Calu3 (cell line): ENCODE data around the gene PSMB3. TPM values are rescaled to one million over a fixed set of nuclear protein-coding genes. Genes with fewer than 3 reads are reported as not detected.

Experiments
- BruUV-seq: library from RNA; stranded (reverse); fragments of 400-500 nt; replicated peaks from 2 replicates; lab custom pipeline; 2021; lab: Mats Ljungman, UMichigan
- CTCF ChIA-PET: fragments of 300-600 bp; sonication (Branson Sonifier 250); formaldehyde crosslinking; loops from one replicate; lab custom pipeline; 2022; ENCODE audit warnings: antibody characterized with exemption; lab: Charles Lee
- DNase-seq: peaks from one replicate; pipeline ENCODE4 v3.0.0; 2022
- H3K27ac Mint-ChIP-seq: one replicate; pipeline ENCODE4 v1.8.0; 2022; ENCODE audit warnings: mixed read lengths; ENCODE audit not compliant: unreplicated experiment
- H3K27me3 Mint-ChIP-seq: one replicate; pipeline ENCODE4 v1.8.0; 2022; ENCODE audit warnings: mixed read lengths; ENCODE audit not compliant: unreplicated experiment
- H3K36me3 Mint-ChIP-seq: one replicate; pipeline ENCODE4 v1.8.0; 2022; ENCODE audit warnings: mild to moderate bottlenecking, moderate library complexity, mixed read lengths; ENCODE audit not compliant: insufficient read depth, unreplicated experiment
- H3K4me1 Mint-ChIP-seq: one replicate; pipeline ENCODE4 v1.8.0; 2022; ENCODE audit warnings: mild to moderate bottlenecking, low read depth, mixed read lengths; ENCODE audit not compliant: unreplicated experiment
- H3K4me3 Mint-ChIP-seq: one replicate; pipeline ENCODE4 v1.8.0; 2022; ENCODE audit warnings: mild to moderate bottlenecking, low read depth, moderate library complexity, mixed read lengths; ENCODE audit not compliant: unreplicated experiment
- H3K9me3 Mint-ChIP-seq: one replicate; pipeline ENCODE4 v1.8.0; 2022; ENCODE audit warnings: low read depth, mixed read lengths; ENCODE audit not compliant: unreplicated experiment
- CTCF ChIP-seq: fragments of 200-600 bp; IDR thresholded peaks from one replicate; pipeline ENCODE4 v1.8.0; 2022; ENCODE audit warnings: antibody characterized with exemption; ENCODE audit not compliant: unreplicated experiment
- intact Hi-C: fragments of 100-400 bp; cut with micrococcal nuclease; formaldehyde crosslinking; loops from one replicate; pipeline ENCODE4 v1.10.0; 2022; ENCODE audit not compliant: unreplicated experiment
- total RNA-seq: library from RNA; stranded (reverse); gene quantifications from 2 replicates; pipeline ENCODE4 v1.2.3, GENCODE V29; 2022

PSMB3 gene
- total RNA-seq, 1 experiment from 2014 or later = 935 TPM

- no peaks in the 10 kb centered on the region for H3K27me3 Mint-ChIP-seq
- peaks cover 90% of the 10 kb centered on the region for H3K36me3 Mint-ChIP-seq
- peaks cover 40% of the 10 kb centered on the region for H3K4me1 Mint-ChIP-seq
- no peak overlapping the region for H3K27ac Mint-ChIP-seq
- CTCF ChIA-PET = interaction anchor here (0.7 to 2.8 kb wide), 3 partner anchors 27 to 42 kb away, joined by 3 to 9 read pairs (median 4); no protein-coding TSS in a partner anchor
- BruUV-seq = no TSS peak
- TF ChIP-seq CTCF = no peak
- peak overlapping the region; percentile 85 for H3K4me3 Mint-ChIP-seq
- intact Hi-C loops = no loop called here
- H3K9me3 Mint-ChIP-seq = no peaks in the 10 kb centered on the region
- no peak for DNase-seq
These were observed 44.7 kb upstream of the PSMB3 start for GRCh38 chr17:38707678-38708351.

- Mint-ChIP-seq H3K27ac (no peak overlapping the region), H3K36me3 (peaks cover 84% of the 10 kb centered on the region), H3K4me1 (peaks cover 37% of the 10 kb centered on the region), H3K27me3 (no peaks in the 10 kb centered on the region), H3K4me3 (no peak overlapping the region), H3K9me3 (no peaks in the 10 kb centered on the region)
- no TSS peak for BruUV-seq
- CTCF ChIA-PET = interaction anchor here (0.5 to 1.2 kb wide), 2 partner anchors 9 to 184 kb away, joined by 3 read pairs; no protein-coding TSS in a partner anchor
- intact Hi-C loops = no loop called here
- no peak for DNase-seq
- TF ChIP-seq CTCF = no peak
These were observed 43.3 kb upstream of the PSMB3 start for GRCh38 chr17:38709104-38709820.

GRCh38 chr17:38709864-38710603 lies 42.5 kb upstream of the PSMB3 start:
- Mint-ChIP-seq H3K4me1 (peaks cover 32% of the 10 kb centered on the region), H3K36me3 (peaks cover 84% of the 10 kb centered on the region), H3K9me3 (no peaks in the 10 kb centered on the region), H3K27me3 (no peaks in the 10 kb centered on the region), H3K27ac (no peak overlapping the region), H3K4me3 (no peak overlapping the region)
- DNase-seq = no peak
- no peak for TF ChIP-seq CTCF
- BruUV-seq = no TSS peak
- intact Hi-C loops = no loop called here
- CTCF ChIA-PET = interaction anchor here (0.5 to 1.2 kb wide), 2 partner anchors 9 to 185 kb away, joined by 3 read pairs; no protein-coding TSS in a partner anchor

- Mint-ChIP-seq H3K36me3 (peaks cover 83% of the 10 kb centered on the region), H3K27me3 (no peaks in the 10 kb centered on the region), H3K27ac (no peak overlapping the region), H3K9me3 (no peaks in the 10 kb centered on the region), H3K4me3 (no peak overlapping the region), H3K4me1 (peaks cover 32% of the 10 kb centered on the region)
- CTCF ChIA-PET = interaction anchor here (0.7 kb wide), 1 partner anchor 107 kb away, joined by 3 read pairs; no protein-coding TSS in a partner anchor
- BruUV-seq = no TSS peak
- no peak for DNase-seq
- intact Hi-C loops = no loop called here
- TF ChIP-seq CTCF = no peak
These were observed 42.0 kb upstream of the PSMB3 start for GRCh38 chr17:38710604-38710962.
